Activated CD4-positive, alpha-beta T cell treated with anti-CD3 and anti-CD28 coated beads for 36 hours (primary cell): ENCODE results near the gene PKN3. TPM values are rescaled to one million over a fixed set of nuclear protein-coding genes. Genes with fewer than 3 reads are reported as not detected.

Source experiments
- ATAC-seq: fragments of 200-7000 bp; cut with Tn5 transposase; one replicate; pipeline ENCODE4 v1.10.0; 2021; ENCODE audit warnings: mild to moderate bottlenecking, moderate library complexity
- CTCF ChIA-PET: fragments of 350-600 bp; sonication (Branson Sonifier 250); formaldehyde crosslinking; loops from one replicate; lab custom pipeline; 2021; ENCODE audit warnings: antibody characterized with exemption; lab: Charles Lee
- POLR2A ChIA-PET: fragments of 350-600 bp; sonication (Branson Sonifier 250); formaldehyde crosslinking; loops from one replicate; lab custom pipeline; 2021; ENCODE audit warnings: antibody characterized with exemption, inconsistent platforms; lab: Charles Lee
- DNase-seq: peaks from one replicate; pipeline ENCODE4 v3.0.0-alpha.2; 2020
- H3K27ac Mint-ChIP-seq: one replicate; pipeline ENCODE4 v1.8.0; 2021; ENCODE audit warnings: mixed read lengths
- H3K27me3 Mint-ChIP-seq: one replicate; pipeline ENCODE4 v1.8.0; 2021; ENCODE audit warnings: mixed read lengths
- H3K36me3 Mint-ChIP-seq: one replicate; pipeline ENCODE4 v1.8.0; 2021; ENCODE audit warnings: low read depth, mixed read lengths
- H3K4me1 Mint-ChIP-seq: one replicate; pipeline ENCODE4 v1.8.0; 2021; ENCODE audit warnings: mixed read lengths
- H3K4me3 Mint-ChIP-seq: one replicate; pipeline ENCODE4 v1.8.0; 2021; ENCODE audit warnings: mild to moderate bottlenecking, moderate library complexity, mixed read lengths
- H3K9me3 Mint-ChIP-seq: one replicate; pipeline ENCODE4 v1.8.0; 2021; ENCODE audit warnings: low read depth, mixed read lengths
- intact Hi-C, 2 experiments: fragments of 100-400 bp; cut with DNase I in 1 of 2; cut with micrococcal nuclease in 1 of 2; formaldehyde crosslinking; loops; one replicate each; pipeline versions ENCODE4 v1.14.2 to v1.15.1; 2022 to 2024; cut with DNase I, micrococcal nuclease
- total RNA-seq, 2 experiments: library from RNA; stranded (reverse); gene quantifications; one replicate each; pipeline ENCODE4 v1.2.3, GENCODE V29; 2021

PKN3 gene
- total RNA-seq, 2 experiments from 2014 or later = 14.6 to 14.9 TPM

DNA sequence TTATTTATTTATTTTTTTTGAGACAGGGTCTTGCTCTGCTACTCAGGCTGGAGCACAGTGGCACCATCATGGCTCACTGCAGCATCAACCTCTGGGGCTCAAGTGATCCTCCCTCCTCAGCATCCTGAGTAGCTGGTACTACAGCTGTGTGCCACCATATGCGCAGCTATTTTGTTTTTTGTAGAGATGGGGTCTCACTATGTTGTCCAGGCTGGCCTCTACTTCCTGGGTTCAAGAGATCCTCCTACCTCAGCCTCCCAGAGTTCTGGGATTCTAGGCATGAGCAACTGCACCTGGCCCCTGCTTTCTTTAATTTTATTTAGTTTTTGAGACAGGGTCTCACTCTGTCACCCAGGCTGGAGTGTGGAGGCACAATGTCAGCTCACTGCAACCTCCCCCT is 41.1 kb downstream of the PKN3 start:
- Mint-ChIP-seq H3K4me3 (no peak overlapping the region), H3K4me1 (no peaks in the 10 kb centered on the region), H3K27ac (no peak overlapping the region), H3K9me3 (no peaks in the 10 kb centered on the region), H3K27me3 (no peaks in the 10 kb centered on the region), H3K36me3 (no peaks in the 10 kb centered on the region)
- POLR2A ChIA-PET = no interaction called here
- DNase-seq (no peak), ATAC-seq (no peak)
- intact Hi-C loops = no loop called here
- CTCF ChIA-PET = no interaction called here

GRCh38 chr9:128747241-128747640 is 44.9 kb downstream of the PKN3 start:
- Mint-ChIP-seq H3K36me3 (no peaks in the 10 kb centered on the region), H3K4me1 (no peaks in the 10 kb centered on the region), H3K9me3 (no peaks in the 10 kb centered on the region), H3K27me3 (no peaks in the 10 kb centered on the region), H3K27ac (no peak overlapping the region), H3K4me3 (no peak overlapping the region)
- no peak for DNase-seq
- intact Hi-C loops = no loop called here
- POLR2A ChIA-PET = no interaction called here
- ATAC-seq = no peak
- CTCF ChIA-PET = no interaction called here

DNA sequence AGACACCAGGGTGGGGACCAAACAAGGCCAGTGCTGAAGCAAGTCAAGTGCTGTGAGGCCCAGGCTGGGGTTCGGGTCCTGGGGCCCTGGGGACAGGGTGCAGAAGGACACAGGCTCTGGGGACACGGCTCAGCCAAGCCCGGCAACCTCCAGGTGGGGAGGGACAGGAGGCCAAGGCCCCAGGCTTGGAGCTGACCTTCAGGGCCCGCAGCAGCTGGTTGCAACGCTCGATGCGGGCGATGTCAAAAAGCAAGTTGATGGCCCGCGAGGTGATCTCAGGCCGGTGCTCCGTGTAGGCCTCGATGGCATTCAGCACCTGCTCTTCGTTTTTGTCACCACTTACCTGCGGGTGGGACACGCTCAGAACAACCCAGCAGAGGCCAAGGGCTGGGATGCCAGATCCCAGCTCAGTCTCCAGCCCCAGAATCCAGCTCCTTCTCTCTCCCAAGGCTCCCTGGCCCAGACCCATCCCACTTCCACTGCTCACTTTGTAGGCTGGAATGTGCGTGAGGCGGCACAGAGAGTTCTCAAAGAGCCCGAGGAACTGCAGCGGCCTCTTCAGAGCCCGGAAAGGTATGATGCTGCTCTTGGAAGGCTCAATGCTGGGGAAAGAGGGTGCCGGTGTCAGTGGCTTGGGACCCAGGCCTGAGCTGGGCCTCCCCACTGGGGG is 48.8 kb downstream of the PKN3 start:
- ChIA-PET CTCF (interaction anchor here (0.6 kb wide), 1 partner anchor 634 kb away, joined by 3 read pairs; no protein-coding TSS in a partner anchor), POLR2A (no interaction called here)
- Mint-ChIP-seq H3K9me3 (no peaks in the 10 kb centered on the region), H3K27ac (no peak overlapping the region), H3K4me1 (no peaks in the 10 kb centered on the region), H3K4me3 (no peak overlapping the region), H3K36me3 (no peaks in the 10 kb centered on the region), H3K27me3 (no peaks in the 10 kb centered on the region)
- ATAC-seq (no peak), DNase-seq (no peak)
- intact Hi-C loops = no loop called here

DNA sequence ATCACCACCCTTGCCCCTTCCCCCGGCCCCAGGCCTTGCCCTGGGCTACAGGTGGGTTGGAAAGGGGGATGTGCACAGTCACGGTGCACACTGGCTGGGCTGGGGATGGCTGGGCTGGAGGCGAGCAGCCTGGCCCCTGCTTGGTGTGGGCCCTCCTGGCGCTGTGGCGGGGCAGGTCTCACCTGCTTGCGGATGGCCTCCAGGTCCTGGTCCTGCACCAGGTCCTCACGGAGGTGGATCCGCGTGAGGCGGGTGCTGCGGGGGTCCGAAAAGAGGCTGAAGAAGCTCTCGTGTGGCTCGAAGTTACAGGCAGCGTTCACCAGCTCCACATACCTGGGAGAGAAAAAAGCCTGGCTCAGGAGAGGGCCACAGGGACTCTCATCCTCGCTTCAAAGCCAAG is 51.3 kb downstream of the PKN3 start:
- Mint-ChIP-seq H3K27me3 (no peaks in the 10 kb centered on the region), H3K36me3 (no peaks in the 10 kb centered on the region), H3K9me3 (no peaks in the 10 kb centered on the region), H3K4me1 (peaks cover 3% of the 10 kb centered on the region), H3K4me3 (no peak overlapping the region), H3K27ac (no peak overlapping the region)
- ATAC-seq = no peak
- ChIA-PET POLR2A (no interaction called here), CTCF (interaction anchor here (0.6 to 0.9 kb wide), 2 partner anchors 20 to 1016 kb away, joined by 4 read pairs; no protein-coding TSS in a partner anchor)
- intact Hi-C loops = no loop called here
- no peak for DNase-seq

GRCh38 chr9:128757602-128758001 is 55.3 kb downstream of the PKN3 start:
- Mint-ChIP-seq H3K27me3 (no peaks in the 10 kb centered on the region), H3K36me3 (no peaks in the 10 kb centered on the region), H3K27ac (no peak overlapping the region), H3K9me3 (no peaks in the 10 kb centered on the region), H3K4me3 (no peak overlapping the region), H3K4me1 (peaks cover 3% of the 10 kb centered on the region)
- CTCF ChIA-PET = interaction anchor here (0.9 kb wide), 1 partner anchor 453 kb away, joined by 3 read pairs; no protein-coding TSS in a partner anchor
- no peak for ATAC-seq
- intact Hi-C loops = no loop called here
- no peak for DNase-seq
- POLR2A ChIA-PET = no interaction called here

DNA sequence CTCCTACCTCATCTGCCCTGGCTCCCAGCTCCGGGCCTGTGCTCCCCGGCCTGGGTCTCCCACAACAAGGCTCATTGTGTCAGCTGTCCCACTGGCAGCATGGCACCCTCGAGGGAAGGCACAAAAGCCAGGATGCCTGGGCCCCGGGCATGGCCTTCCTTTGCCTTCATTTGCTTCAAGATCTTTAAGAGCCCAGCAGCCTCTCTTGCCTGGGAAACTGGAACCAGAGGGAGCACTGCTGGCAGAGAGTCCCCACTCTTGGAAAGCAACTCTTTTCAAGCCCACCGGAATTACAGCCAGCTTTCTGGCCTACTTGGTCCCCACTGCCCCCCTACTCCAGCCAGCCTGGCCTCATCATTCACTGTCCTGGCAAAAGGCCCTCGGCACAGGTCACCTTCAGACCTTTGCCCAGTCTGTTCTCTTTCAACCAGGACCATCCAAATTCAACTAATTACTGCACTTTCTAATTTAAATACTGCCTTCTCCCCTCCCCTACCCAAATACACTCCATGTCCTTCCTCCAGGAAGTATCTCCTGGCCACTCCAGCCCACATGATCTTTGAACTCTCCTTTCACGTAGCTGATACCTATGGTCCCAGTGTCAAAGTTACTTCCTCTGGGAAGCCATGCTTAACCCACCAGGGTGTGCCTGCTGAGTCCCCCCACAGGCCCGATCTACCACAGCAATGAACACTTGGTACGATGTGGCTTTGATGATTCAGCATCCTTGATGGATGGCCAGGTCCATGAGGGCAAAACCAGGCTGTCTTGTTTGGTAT is 60.6 kb downstream of the PKN3 start:
- ChIA-PET CTCF (interaction anchor here (0.7 kb wide), 1 partner anchor 241 kb away, joined by 3 read pairs; no protein-coding TSS in a partner anchor), POLR2A (no interaction called here)
- Mint-ChIP-seq H3K4me3 (no peak overlapping the region), H3K27ac (no peak overlapping the region), H3K36me3 (peaks cover 4% of the 10 kb centered on the region), H3K4me1 (peaks cover 3% of the 10 kb centered on the region), H3K27me3 (no peaks in the 10 kb centered on the region), H3K9me3 (no peaks in the 10 kb centered on the region)
- no peak for ATAC-seq
- DNase-seq = no peak
- intact Hi-C loops = no loop called here

DNA sequence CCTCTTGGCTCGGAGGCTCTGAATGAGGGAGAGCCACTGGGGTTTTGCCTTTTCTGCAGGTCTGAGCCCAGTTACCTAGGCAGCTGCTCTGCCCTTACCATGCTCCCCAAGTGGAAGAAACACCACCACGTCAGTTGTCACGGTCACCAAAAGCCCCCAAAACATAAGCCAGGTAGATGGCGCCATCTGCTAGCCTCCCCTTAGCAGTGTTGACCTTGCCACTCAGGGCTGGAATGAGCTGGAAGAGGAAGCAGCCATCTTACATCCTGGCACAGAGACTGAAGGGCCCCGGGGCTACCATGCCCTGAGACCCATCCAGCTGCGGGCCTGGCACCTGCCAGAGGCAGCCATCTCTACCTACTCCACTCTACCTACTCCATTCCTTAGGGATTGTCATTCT is 62.1 kb downstream of the PKN3 start:
- H3K27me3 Mint-ChIP-seq = no peaks in the 10 kb centered on the region
- H3K36me3 Mint-ChIP-seq = peaks cover 5% of the 10 kb centered on the region
- no peak overlapping the region for H3K4me3 Mint-ChIP-seq
- DNase-seq (no peak), ATAC-seq (peak; percentile 53)
- POLR2A ChIA-PET = interaction anchor here (0.6 kb wide), 1 partner anchor 300 kb away, joined by 3 read pairs; no protein-coding TSS in a partner anchor
- H3K4me1 Mint-ChIP-seq = peaks cover 7% of the 10 kb centered on the region
- no peaks in the 10 kb centered on the region for H3K9me3 Mint-ChIP-seq
- CTCF ChIA-PET = interaction anchor here (0.6 kb wide), 2 partner anchors 183 to 592 kb away, joined by 3 to 6 read pairs; no protein-coding TSS in a partner anchor
- no peak overlapping the region for H3K27ac Mint-ChIP-seq
- intact Hi-C loops = no loop called here

GRCh38 chr9:128765499-128765898 is 63.2 kb downstream of the PKN3 start:
- no peaks in the 10 kb centered on the region for H3K27me3 Mint-ChIP-seq
- ATAC-seq (no peak), DNase-seq (no peak)
- H3K36me3 Mint-ChIP-seq = peaks cover 5% of the 10 kb centered on the region
- no peaks in the 10 kb centered on the region for H3K9me3 Mint-ChIP-seq
- no peak overlapping the region for H3K27ac Mint-ChIP-seq
- no peak overlapping the region for H3K4me3 Mint-ChIP-seq
- H3K4me1 Mint-ChIP-seq = peaks cover 14% of the 10 kb centered on the region
- POLR2A ChIA-PET = interaction anchor here (0.5 kb wide), 1 partner anchor 1719 kb away, joined by 3 read pairs; no protein-coding TSS in a partner anchor
- CTCF ChIA-PET = no interaction called here
- intact Hi-C loops = no loop called here

DNA sequence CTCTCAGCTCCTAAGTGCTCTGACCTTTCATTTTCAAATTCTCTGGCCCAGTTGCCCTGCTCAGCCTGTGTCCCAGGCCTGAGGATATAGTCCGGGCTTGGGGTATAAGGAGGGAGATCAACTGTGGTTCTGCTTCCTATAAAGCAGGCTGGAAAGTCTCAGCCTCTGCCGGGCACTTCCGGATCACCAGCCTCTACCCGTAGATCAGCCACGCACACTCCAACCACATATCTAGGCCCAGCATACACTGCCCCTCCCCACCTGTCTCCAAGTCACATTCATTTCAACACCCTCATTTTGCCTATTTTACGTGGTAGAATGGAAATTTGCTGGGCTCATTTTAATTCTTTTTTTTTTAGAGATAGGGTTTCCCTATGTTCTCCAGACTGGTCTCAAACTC is 66.3 kb downstream of the PKN3 start:
- ATAC-seq (no peak), DNase-seq (no peak)
- CTCF ChIA-PET = interaction anchor here (0.6 to 1.0 kb wide), 2 partner anchors 23 to 707 kb away, joined by 3 read pairs; no protein-coding TSS in a partner anchor
- no peaks in the 10 kb centered on the region for H3K27me3 Mint-ChIP-seq
- H3K27ac Mint-ChIP-seq = no peak overlapping the region
- peaks cover 18% of the 10 kb centered on the region for H3K4me1 Mint-ChIP-seq
- no peak overlapping the region for H3K4me3 Mint-ChIP-seq
- POLR2A ChIA-PET = no interaction called here
- H3K9me3 Mint-ChIP-seq = no peaks in the 10 kb centered on the region
- intact Hi-C loops = no loop called here
- H3K36me3 Mint-ChIP-seq = peaks cover 5% of the 10 kb centered on the region
